Trophoblast cell (in vitro differentiated cells and primary cell): Measurements from ENCODE around the gene PANX1.
A peak's percentile ranks its signal among the peaks of the same experiment; 100 is the strongest.

Source experiments
- DNase-seq, 2 donors: peaks; one replicate each; pipeline ENCODE4 v3.0.0-alpha.2; 2016
- H2AFZ ChIP-seq: 2 replicates; pipeline ENCODE4 v1.6.1; 2013; ENCODE audit warnings: low read length, moderate library complexity, mild to moderate bottlenecking; ENCODE audit not compliant: insufficient read depth, poor library complexity
- H2AK5ac ChIP-seq: 2 replicates; pipeline ENCODE4 v1.6.1; 2013; ENCODE audit warnings: mild to moderate bottlenecking, low read length
- H2BK120ac ChIP-seq: 2 replicates; pipeline ENCODE4 v1.6.1; 2013; ENCODE audit warnings: low read length, mild to moderate bottlenecking, moderate library complexity; ENCODE audit not compliant: insufficient read depth, poor library complexity
- H2BK12ac ChIP-seq: 2 replicates; pipeline ENCODE4 v1.6.1; 2013; ENCODE audit warnings: mild to moderate bottlenecking, low read length, moderate library complexity
- H2BK5ac ChIP-seq: 2 replicates; pipeline ENCODE4 v1.6.1; 2013; ENCODE audit warnings: low read length, low read depth, moderate library complexity, mild to moderate bottlenecking; ENCODE audit not compliant: poor library complexity
- H3K14ac ChIP-seq: 2 replicates; pipeline ENCODE4 v1.6.1; 2013; ENCODE audit warnings: mild to moderate bottlenecking, low read length
- H3K18ac ChIP-seq: 2 replicates; pipeline ENCODE4 v1.6.1; 2013; ENCODE audit warnings: mild to moderate bottlenecking, low read length
- H3K23ac ChIP-seq: 2 replicates; pipeline ENCODE4 v1.6.1; 2013; ENCODE audit warnings: low read length
- H3K27ac ChIP-seq: 2 replicates; pipeline ENCODE4 v1.5.1; 2013; ENCODE audit warnings: low read depth, mild to moderate bottlenecking, inconsistent platforms, low read length, moderate library complexity
- H3K27me3 ChIP-seq: 2 replicates; pipeline ENCODE4 v1.6.1; 2013; ENCODE audit warnings: inconsistent platforms, mild to moderate bottlenecking, low read length, moderate library complexity; ENCODE audit not compliant: insufficient read depth
- H3K36me3 ChIP-seq, 2 experiments: 1 replicate in 1 of 2; 2 replicates in 1 of 2; pipeline ENCODE4 v1.6.1; 2013; ENCODE audit warnings: low read length in 2 of 2, mild to moderate bottlenecking in 2 of 2, moderate library complexity in 1 of 2; ENCODE audit not compliant: insufficient read depth in 2 of 2, control insufficient read depth in 1 of 2
- H3K4ac ChIP-seq: 2 replicates; pipeline ENCODE4 v1.6.1; 2013; ENCODE audit warnings: low read depth, mild to moderate bottlenecking, low read length, moderate library complexity
- H3K4me1 ChIP-seq, 2 experiments: 1 replicate in 1 of 2; 2 replicates in 1 of 2; pipeline ENCODE4 v1.6.1; 2013; ENCODE audit warnings: low read length in 2 of 2, mild to moderate bottlenecking in 2 of 2, moderate library complexity in 1 of 2; ENCODE audit not compliant: insufficient read depth in 2 of 2, control insufficient read depth in 1 of 2
- H3K4me2 ChIP-seq: 2 replicates; pipeline ENCODE4 v1.6.1; 2013; ENCODE audit warnings: inconsistent platforms, mild to moderate bottlenecking, low read length, moderate library complexity
- H3K4me3 ChIP-seq: 2 replicates; pipeline ENCODE4 v1.5.1; 2013; ENCODE audit warnings: mild to moderate bottlenecking, low read depth, low read length, inconsistent platforms
- H3K79me1 ChIP-seq: one replicate; pipeline ENCODE4 v1.6.1; 2013; ENCODE audit warnings: low read length
- H3K79me2 ChIP-seq: 2 replicates; pipeline ENCODE4 v1.6.1; 2013; ENCODE audit warnings: low read length, mild to moderate bottlenecking; ENCODE audit not compliant: control insufficient read depth, insufficient read depth, poor library complexity
- H3K9ac ChIP-seq: 2 replicates; pipeline ENCODE4 v1.6.1; 2013; ENCODE audit warnings: mild to moderate bottlenecking, low read length
- H3K9me3 ChIP-seq: 2 replicates; pipeline ENCODE4 v1.6.1; 2013; ENCODE audit warnings: low read depth, mild to moderate bottlenecking, control low read depth, inconsistent platforms, low read length; ENCODE audit not compliant: insufficient read depth
- H4K12ac ChIP-seq: 2 replicates; pipeline ENCODE4 v1.6.1; 2013; ENCODE audit warnings: low read depth, mild to moderate bottlenecking, low read length, moderate library complexity
- H4K8ac ChIP-seq: 2 replicates; pipeline ENCODE4 v1.6.1; 2013; ENCODE audit warnings: low read depth, mild to moderate bottlenecking, low read length, moderate library complexity
- H4K91ac ChIP-seq: one replicate; pipeline ENCODE4 v1.6.1; 2013; ENCODE audit warnings: low read depth, mild to moderate bottlenecking, low read length, moderate library complexity
- WGBS: extraction: QIAGEN DNeasy Blood & Tissue Kit; methylation state at CpG from one replicate; pipeline ENCODE4 v1.1.7; 2013; ENCODE audit warnings: missing lambda C conversion rate; ENCODE audit not compliant: insufficient read length, insufficient coverage; ENCODE audit errors: extremely low coverage; 5-methylcytosine and 5-hydroxymethylcytosine counted together

The PANX1 gene

DNA sequence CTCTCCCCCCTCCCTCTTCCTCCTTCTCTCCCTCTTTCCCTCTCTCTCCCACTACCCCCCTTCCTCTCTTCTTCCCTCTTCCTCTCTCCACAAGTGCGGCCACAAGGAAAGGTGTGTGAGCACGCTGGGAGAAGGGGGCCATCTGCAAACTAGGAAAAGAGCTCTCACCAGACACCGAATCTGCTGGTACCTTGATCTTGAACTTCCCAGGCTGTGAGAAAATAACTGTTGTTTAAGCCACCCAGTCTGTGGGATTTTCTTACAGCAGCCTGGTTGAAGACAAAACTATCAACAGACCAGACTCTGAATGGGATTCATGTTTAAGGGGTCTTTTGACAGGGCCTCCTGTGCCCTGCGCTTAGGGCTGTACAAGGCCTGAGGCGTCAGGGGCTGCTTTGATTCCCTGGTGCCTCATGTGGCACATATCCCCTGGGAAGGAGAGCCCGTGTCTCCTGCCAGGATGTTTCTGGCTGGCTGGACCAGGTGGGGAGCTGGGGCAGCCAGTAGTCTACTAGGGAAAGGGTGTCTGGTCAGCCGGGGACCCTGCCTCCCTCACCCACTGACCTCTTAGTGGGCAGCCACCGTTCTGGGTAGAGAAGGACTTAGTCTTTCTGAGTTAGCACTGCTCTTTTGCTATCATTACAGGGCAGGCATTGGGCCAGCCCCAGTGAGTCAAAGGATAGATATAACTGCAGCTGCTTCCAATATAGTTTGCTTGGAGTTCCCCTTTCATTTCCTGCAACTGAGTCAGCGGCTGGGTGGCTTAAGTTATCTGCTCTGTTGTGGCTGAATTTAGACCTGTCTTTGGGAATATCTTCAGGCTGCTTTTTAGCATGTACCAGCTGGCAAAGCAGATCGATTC lies 6.2 kb downstream of the PANX1 start:
- H3K79me2 ChIP-seq: peaks cover 7% of the 10 kb centered on the region
- no peak overlapping the region for H3K14ac ChIP-seq
- H2AFZ ChIP-seq: peak overlapping the region; percentile 23
- no peak overlapping the region for H3K27ac ChIP-seq
- no peaks in the 10 kb centered on the region for H3K27me3 ChIP-seq
- H4K12ac ChIP-seq: no peak overlapping the region
- H4K8ac ChIP-seq: no peak overlapping the region
- no peak overlapping the region for H3K9ac ChIP-seq
- peak overlapping the region; percentile 68 for H3K4ac ChIP-seq
- no peaks in the 10 kb centered on the region for H3K79me1 ChIP-seq
- no CpG with 5 or more reads among the region's 10 CpGs for WGBS
- H2BK12ac ChIP-seq: no peak overlapping the region
- peaks cover 3 to 10% of the 10 kb centered on the region in 2 experiments for H3K4me1 ChIP-seq
- no peak overlapping the region for H2BK120ac ChIP-seq
- no peak overlapping the region for H3K4me2 ChIP-seq
- no peak overlapping the region for H2AK5ac ChIP-seq
- H3K23ac ChIP-seq: no peak overlapping the region
- no peak overlapping the region for H3K4me3 ChIP-seq
- H4K91ac ChIP-seq: peak overlapping the region; percentile 32
- DNase-seq: peak; percentile 79 to 80
- H3K36me3 ChIP-seq: no peaks in the 10 kb centered on the region
- peaks cover 2% of the 10 kb centered on the region for H3K9me3 ChIP-seq
- H3K18ac ChIP-seq: peak overlapping the region; percentile 54
- H2BK5ac ChIP-seq: no peak overlapping the region

DNA sequence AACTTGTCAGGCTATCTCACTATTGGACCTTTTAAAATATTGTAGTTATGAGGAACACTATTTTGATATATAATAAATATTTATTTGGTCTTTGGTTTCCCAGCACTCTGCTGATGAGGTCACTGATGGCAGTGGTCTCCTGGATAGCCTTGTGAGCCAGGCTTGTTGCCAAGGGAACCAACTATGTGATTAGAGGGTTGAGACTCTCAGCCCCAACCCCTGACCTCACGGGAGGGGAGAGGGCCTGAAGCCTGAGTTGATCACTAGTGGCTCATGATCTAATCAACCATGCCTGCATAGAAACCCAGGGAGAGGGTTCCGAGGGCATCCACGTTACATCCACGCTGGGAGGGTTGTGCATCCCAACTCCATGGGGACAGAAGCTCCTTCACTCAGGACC lies 10.8 kb downstream of the PANX1 start:
- no peak overlapping the region for H3K9ac ChIP-seq

DNA sequence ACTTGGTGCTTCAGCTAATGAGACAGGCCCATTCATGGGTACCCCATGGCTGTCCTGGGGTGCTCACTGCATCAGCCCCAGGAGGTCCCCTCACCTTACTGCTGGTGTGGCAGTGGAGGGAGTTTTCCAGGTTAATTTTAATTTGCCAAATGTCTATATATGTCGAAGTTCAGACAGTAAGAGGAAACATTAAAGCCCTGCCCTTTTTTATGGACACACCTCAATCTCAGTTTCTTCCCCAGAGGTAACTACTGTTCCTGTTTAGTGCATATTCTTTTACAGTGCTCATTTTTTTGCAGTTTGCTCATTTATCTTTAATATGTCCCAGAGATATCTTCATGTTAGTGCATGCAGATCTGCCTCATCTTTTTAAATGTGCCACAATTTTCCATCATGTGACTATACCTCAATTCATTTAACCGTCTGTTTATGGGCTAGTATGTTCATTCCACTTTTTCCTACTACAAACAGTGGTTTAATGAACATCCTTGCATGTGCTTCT lies 11.6 kb downstream of the PANX1 start:
- no peaks in the 10 kb centered on the region for H3K79me1 ChIP-seq
- no CpG with 5 or more reads among the region's 2 CpGs for WGBS
- H3K4me2 ChIP-seq: no peak overlapping the region

More for the DNA sequence above, 10.8 kb downstream of the PANX1 start:
- Histone ChIP-seq H3K18ac (no peak overlapping the region), H2AFZ (no peak overlapping the region), H3K4me2 (no peak overlapping the region), H3K4me1 (peaks cover 15 to 20% of the 10 kb centered on the region in 2 experiments), H2AK5ac (no peak overlapping the region), H2BK120ac (no peak overlapping the region), H3K9me3 (peaks cover 2% of the 10 kb centered on the region), H3K27ac (no peak overlapping the region), H4K91ac (no peak overlapping the region), H4K8ac (no peak overlapping the region), H2BK5ac (no peak overlapping the region), H4K12ac (no peak overlapping the region), H2BK12ac (no peak overlapping the region), H3K23ac (no peak overlapping the region), H3K79me1 (no peaks in the 10 kb centered on the region), H3K4me3 (no peak overlapping the region), H3K36me3 (no peaks in the 10 kb centered on the region), H3K79me2 (peaks cover 4% of the 10 kb centered on the region), H3K27me3 (no peaks in the 10 kb centered on the region), H3K4ac (peak overlapping the region; percentile 15), H3K14ac (no peak overlapping the region)
- WGBS: no CpG with 5 or more reads among the region's 4 CpGs
- DNase-seq: no peak

DNA sequence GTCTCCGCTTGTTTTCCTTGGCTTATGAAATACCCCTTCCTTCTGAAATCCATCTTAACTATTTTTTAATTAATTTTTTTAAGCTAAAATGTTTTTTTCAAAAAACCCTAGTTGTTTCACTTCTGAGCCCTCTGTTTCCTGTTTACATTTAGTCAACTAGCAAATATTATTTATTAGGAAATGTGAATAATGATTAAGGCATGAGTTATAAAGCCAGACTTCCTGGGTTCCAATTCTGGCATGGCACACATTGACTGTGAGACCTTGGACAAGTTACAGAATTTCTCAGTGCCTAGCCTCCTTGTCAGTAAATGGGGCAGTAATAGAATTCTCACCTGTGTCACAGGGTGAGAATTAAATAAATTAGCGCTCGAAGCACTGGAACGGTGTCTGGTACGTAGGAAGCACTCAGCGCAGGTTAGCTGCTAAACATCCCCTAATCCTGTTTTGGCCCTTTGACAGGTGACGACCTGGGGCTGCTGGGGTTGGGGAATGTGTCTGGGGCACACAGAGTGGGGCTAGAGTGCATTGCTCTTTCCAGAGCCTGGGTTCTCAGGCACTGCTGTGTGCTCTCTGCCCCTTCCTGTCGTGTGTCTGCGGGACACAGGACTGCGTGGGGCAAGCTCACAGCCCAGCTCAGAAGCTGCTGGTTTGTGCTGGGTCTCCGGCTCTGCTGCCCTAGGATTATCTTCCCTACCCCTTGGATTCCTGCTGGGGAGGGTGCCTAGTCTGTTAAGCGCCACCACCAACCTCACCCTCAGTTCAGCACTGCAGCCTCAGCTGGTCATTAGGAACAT lies 13.1 kb downstream of the PANX1 start:
- DNase-seq: no peak
- H3K79me1 ChIP-seq: no peaks in the 10 kb centered on the region
- peaks cover 2% of the 10 kb centered on the region for H3K9me3 ChIP-seq
- no peaks in the 10 kb centered on the region for H3K36me3 ChIP-seq
- no peak overlapping the region for H3K14ac ChIP-seq
- H3K4me3 ChIP-seq: no peak overlapping the region
- peak overlapping the region; percentile 46 for H3K4me2 ChIP-seq
- no peaks in the 10 kb centered on the region for H3K27me3 ChIP-seq
- peaks cover 17 to 21% of the 10 kb centered on the region in 2 experiments for H3K4me1 ChIP-seq
- H3K4ac ChIP-seq: no peak overlapping the region
- H4K91ac ChIP-seq: no peak overlapping the region
- H3K79me2 ChIP-seq: peaks cover 2% of the 10 kb centered on the region
- H2BK5ac ChIP-seq: no peak overlapping the region
- WGBS: no CpG with 5 or more reads among the region's 12 CpGs
- no peak overlapping the region for H2AK5ac ChIP-seq
- peak overlapping the region; percentile 30 for H3K27ac ChIP-seq
- H2AFZ ChIP-seq: no peak overlapping the region
- H2BK120ac ChIP-seq: no peak overlapping the region
- H4K8ac ChIP-seq: no peak overlapping the region
- no peak overlapping the region for H4K12ac ChIP-seq
- no peak overlapping the region for H2BK12ac ChIP-seq
- H3K9ac ChIP-seq: no peak overlapping the region
- peak overlapping the region; percentile 47 for H3K23ac ChIP-seq
- H3K18ac ChIP-seq: peak overlapping the region; percentile 9

More for the DNA sequence above, 11.6 kb downstream of the PANX1 start:
- no peak overlapping the region for H2AFZ ChIP-seq
- H3K14ac ChIP-seq: no peak overlapping the region
- no peaks in the 10 kb centered on the region for H3K36me3 ChIP-seq
- no peaks in the 10 kb centered on the region for H3K27me3 ChIP-seq
- H3K18ac ChIP-seq: no peak overlapping the region
- DNase-seq: no peak
- H2BK12ac ChIP-seq: no peak overlapping the region
- peaks cover 14 to 18% of the 10 kb centered on the region in 2 experiments for H3K4me1 ChIP-seq
- H2AK5ac ChIP-seq: no peak overlapping the region
- no peak overlapping the region for H3K9ac ChIP-seq
- peaks cover 2% of the 10 kb centered on the region for H3K9me3 ChIP-seq
- no peak overlapping the region for H2BK120ac ChIP-seq
- H4K12ac ChIP-seq: no peak overlapping the region
- H4K8ac ChIP-seq: no peak overlapping the region
- H4K91ac ChIP-seq: no peak overlapping the region
- H3K4ac ChIP-seq: peak overlapping the region; percentile 59
- no peak overlapping the region for H3K23ac ChIP-seq
- H3K27ac ChIP-seq: no peak overlapping the region
- H2BK5ac ChIP-seq: no peak overlapping the region
- H3K4me3 ChIP-seq: no peak overlapping the region
- H3K79me2 ChIP-seq: peaks cover 2% of the 10 kb centered on the region
